A172 (cell line): Measurements from ENCODE around the gene CATSPERE. TPM values are rescaled to one million over a fixed set of nuclear protein-coding genes. Genes with fewer than 3 reads are reported as not detected.
"Not testable (repeated sequence)": the region's sequence is repeated elsewhere in the genome, so short reads cannot be mapped to it uniquely, and the experiment has no call there.

Source experiments
- DNase-seq: peaks from one replicate; pipeline ENCODE4 v3.0.0-alpha.2; 2015; ENCODE audit warnings: low spot score
- total RNA-seq: library from RNA; depleted of rRNA; stranded (reverse); fragments of >200 nt; shearing (Covaris generic); gene quantifications from 2 replicates; pipeline ENCODE4 v1.2.3, GENCODE V29; 2014

The CATSPERE gene
- total RNA-seq, 1 experiment from 2014 or later, result 0.09 TPM

DNA sequence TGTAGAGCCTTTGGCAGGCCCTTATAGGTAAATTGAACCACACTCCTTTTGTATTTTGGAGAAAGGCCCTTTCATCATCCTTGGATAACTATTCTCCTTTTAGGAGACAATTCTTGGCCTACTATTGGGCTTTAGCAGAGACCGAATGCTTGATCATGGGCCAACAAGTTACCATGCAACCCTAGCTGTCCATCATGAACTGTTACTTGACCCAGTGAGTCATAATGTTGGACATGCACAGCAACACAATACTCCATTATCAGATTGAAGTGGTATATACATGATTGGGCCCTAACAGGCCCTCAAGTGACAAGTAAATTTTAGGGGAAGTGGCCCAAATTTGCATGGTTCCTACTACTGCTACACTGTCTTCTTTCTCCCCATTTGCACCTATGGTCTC is 84.4 kb downstream of the CATSPERE start:
- DNase-seq, result no peak

DNA sequence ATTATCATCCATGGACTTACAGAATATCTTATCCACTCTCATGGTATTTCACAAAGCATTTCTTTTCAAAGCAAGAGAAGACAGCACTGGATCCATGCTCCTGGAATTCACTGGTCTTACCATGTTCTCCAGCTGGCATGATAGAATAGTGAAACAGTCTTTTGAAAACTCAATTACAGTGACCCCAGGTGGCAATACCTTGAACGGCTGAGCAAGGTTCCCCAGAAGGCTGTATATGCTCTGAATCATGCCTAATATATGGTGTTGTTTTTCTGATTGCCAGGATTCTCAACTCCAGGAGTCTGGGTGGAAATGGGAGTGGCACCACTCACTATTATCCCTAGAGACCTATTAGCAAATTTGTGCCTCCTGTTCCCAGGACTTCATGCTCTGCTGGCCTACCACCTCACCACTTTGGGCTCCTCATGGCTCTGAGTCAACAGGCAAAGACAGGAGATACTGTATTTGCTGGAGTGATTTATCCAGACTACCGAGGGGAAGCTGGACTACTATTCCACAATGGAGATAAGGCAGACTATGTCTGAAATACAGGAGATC is 87.6 kb downstream of the CATSPERE start:
- no peak for DNase-seq

DNA sequence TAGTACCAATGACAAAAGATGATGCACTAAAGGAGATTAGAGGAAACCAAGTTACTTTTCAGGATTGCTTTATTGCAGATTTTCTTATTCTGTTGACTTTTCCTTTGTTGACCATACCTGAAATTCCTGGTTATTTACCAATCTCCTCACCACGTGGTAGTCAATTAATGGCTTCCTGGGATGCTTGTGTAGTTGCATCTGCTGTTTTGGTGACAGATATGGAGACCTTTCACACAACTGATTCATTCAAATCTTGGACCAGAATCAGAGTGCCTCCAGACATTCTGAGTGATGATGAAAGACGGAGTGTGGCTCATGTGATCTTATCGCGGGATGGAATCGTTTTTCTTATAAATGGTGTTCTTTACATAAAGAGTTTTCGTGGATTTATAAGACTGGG is 91.3 kb downstream of the CATSPERE start:
- peak; percentile 27 for DNase-seq

DNA sequence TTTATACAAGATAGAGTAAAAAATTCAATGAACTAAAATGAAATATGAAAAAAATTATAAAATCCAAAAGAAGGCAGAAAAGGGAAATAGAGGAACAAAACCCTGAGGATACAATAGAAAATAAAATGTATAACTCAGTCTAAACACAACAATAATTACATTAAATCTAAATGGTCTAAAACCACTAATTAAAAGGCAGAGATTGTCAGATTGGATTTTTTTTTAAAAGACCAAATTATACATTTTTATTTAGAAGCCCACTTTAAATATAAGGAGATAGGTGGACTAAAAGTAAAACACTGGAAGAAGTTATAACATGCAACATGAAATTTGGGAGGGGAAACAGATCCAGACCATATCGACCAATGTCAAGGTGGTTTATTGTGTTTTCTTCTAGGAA is 95.2 kb downstream of the CATSPERE start:
- DNase-seq, result no peak

DNA sequence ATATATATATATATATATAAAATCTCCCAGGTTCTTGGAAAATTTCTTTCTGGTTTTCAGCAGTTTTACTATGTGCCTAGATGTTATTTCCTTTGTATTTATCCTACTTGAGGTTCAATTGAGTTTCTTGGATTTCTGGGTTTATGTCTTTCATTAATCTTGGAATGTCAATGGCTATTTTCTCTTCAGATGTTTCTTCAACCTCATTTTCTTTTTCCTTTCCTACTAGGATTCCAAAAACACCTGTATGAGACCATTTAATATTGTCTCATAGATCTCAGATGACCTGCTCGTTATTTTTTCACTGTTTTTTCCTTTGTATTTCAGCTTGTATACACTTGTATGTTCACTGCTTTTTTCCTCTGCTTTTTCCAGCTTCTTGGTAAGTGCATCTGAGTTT is 96.5 kb downstream of the CATSPERE start:
- no peak for DNase-seq

DNA sequence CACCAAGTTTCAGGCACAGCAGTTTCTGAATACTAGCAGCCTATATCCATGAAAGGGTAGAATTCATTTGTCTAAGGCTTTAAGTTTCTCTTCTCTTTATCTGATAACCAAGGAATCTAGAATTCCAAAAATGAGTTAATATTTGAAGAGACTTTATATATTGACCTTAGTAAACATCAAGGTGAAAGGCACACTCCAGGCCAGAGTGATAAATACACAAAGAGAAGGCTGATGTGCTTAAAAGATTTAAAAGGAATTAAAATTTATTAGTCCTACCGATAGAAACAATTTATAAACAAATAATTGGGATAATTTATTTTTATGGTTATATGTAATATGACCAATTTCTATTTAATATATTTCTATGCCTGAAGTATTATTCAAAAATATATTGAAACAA is 98.5 kb downstream of the CATSPERE start:
- no peak for DNase-seq

DNA sequence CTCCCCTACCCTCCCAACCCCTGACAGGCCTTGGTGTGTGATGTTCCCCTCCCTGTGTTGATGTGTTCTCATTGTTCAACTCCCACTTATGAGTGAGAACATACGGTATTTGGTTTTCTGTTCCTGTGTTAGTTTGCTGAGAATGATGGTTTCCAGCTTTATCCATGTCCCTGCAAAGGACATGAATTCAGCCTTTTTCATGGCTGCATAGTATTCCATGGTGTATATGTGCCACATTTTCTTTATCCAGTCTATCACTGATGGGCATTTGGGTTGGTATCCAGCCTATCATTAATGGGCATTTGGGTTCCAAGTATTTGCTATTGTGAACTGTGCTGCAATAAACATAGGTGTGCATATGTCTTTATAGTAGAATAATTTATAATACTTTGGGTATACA is 101.8 kb downstream of the CATSPERE start:
- not testable (repeated sequence) for DNase-seq

DNA sequence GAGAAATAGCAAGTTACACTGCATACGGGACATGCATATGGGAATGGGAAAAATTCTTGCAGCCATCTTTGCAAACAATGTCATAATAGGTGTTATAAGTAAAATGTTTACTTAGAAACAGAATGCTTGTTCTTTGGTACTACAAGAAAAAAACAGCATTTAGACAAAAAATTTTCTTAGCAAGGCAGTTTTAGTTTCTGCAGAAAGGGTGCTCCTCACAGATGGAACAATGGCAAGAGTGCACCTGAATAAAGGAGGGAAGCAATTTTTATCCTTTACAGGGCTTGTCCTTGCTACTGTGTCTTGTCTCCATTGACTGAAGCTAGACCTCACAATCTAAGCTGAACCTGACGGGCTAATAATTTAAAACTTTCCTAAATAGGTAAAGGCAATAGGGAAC is 112.7 kb downstream of the CATSPERE start:
- DNase-seq, result no peak

DNA sequence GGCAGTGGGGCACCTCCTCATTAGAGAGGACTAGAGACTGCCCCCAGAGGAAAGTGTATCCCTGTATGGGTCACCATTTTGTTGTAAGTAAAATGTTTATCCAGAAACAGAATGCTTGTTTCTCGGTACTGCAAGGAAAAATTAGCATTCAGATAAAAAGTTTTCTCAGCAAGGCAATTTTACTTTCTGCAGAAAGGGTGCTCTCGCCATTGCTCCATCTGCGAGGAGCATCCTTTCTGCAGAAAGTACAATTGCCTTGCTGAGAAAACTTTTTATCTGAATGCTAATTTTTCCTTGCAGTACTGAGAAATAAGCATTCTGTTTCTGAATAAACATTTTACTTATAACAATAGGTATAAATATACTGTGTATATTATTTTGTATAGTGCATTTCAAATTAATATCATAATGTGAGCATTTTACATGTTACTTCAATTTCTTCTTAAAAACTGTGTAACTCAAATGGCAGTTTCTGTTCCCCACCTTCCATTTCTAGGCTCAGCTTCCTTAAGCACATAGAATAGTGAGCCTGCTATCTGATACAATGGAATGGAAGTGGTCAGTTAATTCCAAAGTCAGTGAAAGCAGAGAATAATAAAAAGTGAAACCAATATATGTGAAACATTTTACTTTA is 115.3 kb downstream of the CATSPERE start:
- no peak for DNase-seq

DNA sequence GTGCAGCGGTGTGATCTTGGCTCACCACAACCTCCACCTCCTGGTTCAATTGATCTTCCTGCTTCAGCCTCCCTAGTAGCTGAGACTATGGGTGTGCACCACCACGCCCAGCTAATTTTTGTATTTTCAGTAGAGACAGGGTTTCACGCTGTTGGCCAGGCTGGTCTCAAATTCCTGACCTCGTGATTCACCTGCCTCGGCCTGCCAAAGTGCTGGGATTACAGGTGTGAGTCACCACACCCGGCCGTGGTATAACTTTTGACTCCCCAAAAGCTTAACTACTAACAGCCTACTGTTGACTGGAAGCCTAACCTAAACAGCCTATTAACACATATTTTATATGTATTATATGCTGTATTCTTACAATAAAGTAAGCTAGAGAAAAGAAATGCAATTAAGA is 117.1 kb downstream of the CATSPERE start:
- DNase-seq, result not testable (repeated sequence)

DNA sequence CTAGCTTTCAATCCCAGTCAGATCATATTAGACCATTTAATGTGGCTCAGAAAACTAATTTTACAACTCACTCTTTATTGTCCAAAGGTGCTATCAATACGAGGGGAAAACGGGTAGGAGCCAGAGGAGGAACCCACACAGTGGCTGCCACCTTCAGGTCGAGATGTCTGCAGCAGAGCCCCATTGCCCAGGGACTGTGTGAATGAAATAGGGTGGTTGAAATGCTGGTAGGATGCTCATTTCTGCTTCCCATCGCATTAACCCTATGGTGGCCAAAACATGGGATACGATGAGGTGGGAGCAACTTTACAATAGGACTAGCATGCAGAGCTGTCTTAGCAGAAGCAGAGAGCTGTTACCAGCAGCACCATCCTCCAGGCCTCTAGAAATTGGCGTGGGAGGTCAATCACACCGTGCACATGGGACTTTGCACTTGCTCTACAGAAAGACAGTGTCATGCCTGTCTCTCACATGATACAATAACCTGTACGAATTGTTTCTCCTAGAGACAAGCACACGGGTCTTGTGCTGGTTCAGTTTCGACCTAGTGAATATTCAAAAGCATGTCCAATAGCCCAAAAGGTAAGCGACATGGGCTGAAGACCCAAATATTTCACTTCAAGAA is 122.4 kb downstream of the CATSPERE start:
- no peak for DNase-seq

DNA sequence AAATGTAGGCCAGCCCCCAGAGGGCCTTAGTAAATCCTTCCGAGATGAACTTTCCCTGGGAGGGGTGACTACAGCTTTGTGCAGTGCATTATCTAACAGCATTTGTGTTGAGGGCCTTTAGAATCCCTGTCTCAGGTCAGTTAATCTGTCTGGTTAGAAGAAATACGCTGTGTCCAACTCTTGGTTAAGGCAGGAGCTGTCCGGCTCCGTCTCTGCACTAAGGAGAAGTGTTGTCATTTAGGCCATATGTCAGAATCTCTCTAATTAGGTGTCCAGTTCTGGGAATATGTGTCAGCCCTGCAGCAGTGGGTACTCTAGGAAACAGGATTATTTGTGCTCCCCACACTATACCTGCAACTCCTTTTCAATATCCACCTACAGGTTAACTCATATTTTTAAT is 124.8 kb downstream of the CATSPERE start:
- no peak for DNase-seq

DNA sequence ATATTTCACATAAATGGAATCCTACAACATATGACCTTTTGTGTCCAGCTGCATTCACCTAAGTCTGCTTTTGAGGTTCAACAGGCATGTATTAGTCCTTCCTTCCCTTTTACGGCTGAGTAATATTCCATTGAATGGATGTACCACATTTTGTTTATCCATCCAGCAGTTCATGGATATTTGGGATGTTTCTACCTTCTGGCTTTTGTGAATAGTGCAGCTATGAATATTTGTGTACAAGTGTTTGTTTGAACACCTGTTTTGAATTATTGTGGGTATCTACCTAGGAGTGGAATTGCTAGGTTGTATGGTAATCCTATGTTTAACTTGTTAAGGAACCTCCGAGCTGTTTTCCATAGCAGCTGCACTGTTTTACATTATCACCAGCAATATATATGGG is 129.6 kb downstream of the CATSPERE start:
- DNase-seq, result no peak

DNA sequence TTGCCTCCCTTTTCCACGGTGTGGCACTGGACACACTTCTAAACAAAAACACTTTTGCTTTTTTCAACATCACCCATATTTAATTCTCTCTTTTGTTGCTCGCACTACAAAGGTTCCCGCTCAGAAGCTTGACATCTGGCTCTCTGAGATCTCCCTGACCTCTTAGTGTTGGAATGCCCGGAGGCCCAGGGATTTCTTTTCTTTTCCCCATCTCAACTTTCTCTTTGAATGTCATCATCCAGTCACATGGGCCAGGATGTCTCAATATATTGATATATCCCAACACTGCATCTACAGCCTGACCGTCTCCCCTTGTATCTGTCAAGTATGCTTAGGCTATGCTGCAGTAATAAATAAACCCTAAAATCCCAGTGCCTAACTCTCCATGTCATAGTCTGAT is 137.5 kb downstream of the CATSPERE start:
- no peak for DNase-seq

DNA sequence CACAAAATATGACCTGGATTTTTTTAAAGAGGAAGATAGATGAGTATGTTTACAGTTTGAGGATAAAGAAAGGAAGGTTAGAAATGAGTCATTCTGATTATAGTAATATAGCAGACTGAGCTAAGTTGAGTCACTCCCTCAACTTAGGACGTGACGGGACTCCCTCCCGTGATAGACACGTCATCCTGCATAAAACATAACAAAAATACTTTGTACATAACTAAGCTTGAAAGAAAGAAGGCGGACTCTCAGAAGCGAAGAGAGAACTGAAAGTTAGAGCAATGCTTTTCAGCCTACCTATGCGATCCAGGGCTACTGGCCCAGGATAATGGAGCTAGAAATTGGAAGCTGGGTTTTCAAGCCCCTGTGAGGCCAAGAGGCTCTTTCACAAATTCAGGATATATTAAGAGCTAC is 138.9 kb downstream of the CATSPERE start:
- peak; percentile 96 for DNase-seq

DNA sequence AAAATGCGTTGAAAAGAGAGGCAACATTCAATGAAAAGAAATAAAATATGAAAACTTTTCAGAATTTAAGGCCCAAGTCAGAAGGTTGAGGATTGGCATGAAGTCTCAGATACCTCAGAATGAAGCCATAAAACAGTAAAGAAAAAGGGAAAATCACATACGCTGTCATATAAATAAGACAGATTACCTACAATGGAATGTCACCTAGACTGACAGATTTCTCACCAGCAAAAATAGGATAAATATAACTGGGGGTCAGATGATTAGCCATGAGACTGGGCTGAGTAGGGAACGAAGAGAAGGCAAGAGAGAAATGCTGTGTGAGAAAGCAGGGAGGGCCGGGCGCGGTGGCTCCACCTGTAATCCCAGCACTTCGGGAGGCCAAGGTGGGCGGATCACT is 140.3 kb downstream of the CATSPERE start:
- no peak for DNase-seq

DNA sequence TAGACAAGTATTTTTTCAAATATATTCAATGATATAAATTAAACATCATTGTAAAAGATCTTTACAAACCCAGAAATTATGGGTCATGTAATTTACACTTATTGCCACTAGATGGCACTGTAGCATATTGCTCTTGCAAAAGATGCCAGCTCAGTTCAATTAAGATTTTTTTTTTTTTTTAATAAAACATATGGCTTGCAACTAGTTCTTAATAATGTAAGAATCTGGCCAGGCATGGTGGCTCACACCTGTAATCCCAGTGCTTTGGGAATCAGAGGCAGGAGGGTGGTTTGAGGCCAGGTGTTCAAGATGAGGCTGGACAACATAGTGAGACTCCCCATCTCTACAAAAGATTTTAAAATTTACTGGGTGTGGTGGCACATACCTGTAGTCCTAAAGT is 142.4 kb downstream of the CATSPERE start:
- peak; percentile 34 for DNase-seq

DNA sequence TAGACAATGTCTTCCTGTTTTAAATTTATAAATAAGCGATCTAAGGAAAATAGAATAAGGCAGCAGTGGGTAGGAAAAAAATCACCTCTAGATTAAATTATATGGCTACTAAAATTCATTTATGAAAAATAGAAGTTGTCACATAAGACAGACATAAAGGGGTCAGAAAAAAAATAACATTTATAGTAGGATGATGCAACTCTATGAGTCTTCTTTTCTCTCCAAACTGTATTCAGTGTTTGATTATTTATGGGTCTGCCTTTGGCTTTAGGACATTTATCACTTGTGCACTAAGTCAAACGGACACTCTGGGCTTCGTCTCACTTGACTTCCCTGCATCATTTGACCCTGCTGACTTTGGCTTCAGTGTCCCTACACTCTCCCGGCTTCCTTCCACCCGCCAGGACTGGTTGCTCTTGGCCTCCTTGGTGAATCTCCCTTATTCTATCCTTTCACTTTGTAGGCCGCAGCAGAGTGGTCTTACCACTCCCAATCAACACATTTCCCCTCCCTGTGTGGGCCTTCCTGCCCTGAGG is 144.8 kb downstream of the CATSPERE start:
- DNase-seq, result no peak

DNA sequence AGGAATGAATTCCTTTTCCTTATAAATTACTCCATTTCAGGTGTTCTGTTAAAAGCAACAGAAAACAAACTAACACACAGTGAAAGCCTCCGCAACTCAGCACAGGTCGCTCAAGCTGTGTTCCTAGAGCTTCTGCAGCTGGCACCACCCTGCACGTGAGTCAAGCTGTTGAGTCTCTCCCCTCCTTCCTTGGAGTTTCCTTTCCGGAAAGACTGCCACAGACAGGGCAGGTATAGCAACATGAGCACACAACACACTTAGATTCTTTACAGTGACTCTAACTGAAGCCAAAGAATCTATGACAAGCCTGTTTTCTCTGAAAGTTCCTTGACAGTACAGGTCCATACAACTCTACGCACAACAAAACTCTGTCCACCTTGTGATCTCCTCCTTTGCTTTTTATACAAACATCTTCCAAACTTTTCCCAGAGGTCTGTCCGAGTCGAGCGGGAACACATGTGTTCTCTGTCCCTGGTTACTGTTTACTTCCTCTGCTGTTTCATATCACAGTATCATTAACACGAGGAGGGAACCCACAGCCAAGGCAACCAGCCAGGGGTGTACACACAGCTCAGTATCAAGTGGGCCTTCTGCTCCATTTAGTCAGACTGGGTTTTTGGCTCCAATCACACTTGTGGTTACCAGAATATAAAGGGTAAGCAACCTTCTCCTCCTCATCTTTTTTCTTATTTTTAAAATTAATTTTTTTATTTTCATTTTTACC is 153.2 kb downstream of the CATSPERE start:
- DNase-seq, result no peak

DNA sequence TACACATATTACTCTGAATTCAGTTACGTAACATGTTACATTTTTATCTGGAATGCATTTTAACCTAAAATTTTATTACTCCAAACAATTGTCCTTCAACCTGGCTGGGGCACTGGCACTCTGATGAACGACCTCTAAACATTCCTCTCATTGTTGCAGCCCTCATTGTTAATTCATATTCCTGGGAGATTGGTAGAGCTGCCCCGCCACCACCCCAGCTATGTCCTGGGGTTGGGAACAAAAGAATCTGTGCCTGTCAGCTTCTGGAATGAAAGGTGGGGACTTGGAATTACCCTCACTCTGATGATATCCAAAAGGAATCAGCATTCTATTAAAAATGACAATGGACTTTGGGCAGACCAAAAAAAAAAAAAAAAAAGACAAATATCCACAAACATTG is 153.8 kb downstream of the CATSPERE start:
- no peak for DNase-seq

DNA sequence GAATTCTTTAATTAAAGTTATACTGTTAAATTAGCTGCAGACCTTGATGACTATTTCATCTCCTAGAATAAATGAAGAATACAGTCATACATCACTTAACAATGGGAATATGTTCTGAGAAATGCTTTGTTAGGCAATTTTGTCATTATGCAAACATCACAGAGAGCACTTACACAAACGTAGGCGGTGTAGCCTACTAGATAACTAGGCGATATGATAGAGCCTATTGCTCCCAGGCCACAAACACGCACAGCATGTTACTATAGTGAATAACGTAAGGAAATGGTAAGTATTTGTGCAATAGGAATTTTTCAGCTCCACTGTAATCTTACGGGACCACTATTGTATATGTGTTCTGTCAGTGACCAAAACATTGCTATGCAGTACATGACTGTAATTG is 154.2 kb downstream of the CATSPERE start:
- no peak for DNase-seq

DNA sequence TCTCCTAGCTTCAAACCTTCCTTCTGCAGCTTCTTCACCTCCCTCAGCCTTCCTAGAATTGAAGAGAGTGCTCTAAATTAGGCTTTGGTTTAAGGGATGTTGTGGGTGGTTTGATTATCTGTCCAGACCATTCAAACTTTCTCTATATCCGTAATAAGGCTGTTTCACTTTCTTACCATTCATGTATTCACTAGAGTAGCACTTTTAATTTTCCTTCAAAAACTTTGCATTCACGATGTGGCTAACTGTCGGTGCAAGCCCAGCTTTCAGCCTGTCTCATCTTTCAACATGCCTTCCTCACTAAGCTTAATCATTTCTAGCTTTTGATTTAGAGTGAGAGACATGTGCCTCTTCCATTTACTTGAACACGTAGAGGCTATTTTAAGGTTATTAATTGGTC is 165.6 kb downstream of the CATSPERE start:
- no peak for DNase-seq

DNA sequence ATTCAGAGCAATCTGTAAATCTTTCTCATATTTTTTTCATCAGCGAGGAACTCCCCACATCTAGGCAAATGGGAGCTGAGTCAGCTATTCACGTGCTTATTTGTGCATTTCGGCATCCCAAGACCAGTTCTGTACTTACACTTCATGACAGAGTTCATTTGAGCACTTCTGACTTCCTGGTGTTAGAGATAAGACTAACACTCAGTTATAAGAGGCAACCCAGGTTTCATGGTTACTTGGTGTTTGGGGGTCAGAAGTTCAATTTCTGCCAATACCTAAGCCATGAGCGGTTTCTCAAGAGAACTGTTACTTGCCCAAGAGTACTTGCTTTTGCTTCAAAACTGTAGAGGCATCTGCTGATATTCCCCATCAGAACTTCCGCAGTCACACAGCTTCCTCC is 167.7 kb downstream of the CATSPERE start:
- no peak for DNase-seq
